Stimulated activated naive B cell treated with anti-CD40 and anti-IgM and Interleukin-4, amounts not matched to agents 10 μg/mL and 1 μg/mL and 100 μg/mL, for 72 hours (primary cell): ENCODE measurements around the gene ELFN1.
A peak's percentile ranks its signal among the peaks of the same experiment; 100 is the strongest.

ENCODE experiments used
- ATAC-seq, 2 donors: fragments of 150-1000 bp; cut with Tn5 transposase; replicated peaks; 2 replicates each; pipeline ENCODE4 v1.10.0; 2021; ENCODE audit warnings: moderate library complexity in 1 of 2
- DNase-seq: peaks from one replicate; pipeline ENCODE4 v3.0.0; 2021
- H3K27ac Mint-ChIP-seq: one replicate; pipeline ENCODE4 v1.8.0; 2022; ENCODE audit warnings: mild to moderate bottlenecking, mixed read lengths
- H3K27me3 Mint-ChIP-seq, 2 donors: one replicate each; pipeline ENCODE4 v1.8.0; 2022; ENCODE audit warnings: mixed read lengths in 2 of 2
- H3K36me3 Mint-ChIP-seq, 2 donors: one replicate each; pipeline ENCODE4 v1.8.0; 2022; ENCODE audit warnings: mixed read lengths in 2 of 2, mild to moderate bottlenecking in 1 of 2
- H3K4me1 Mint-ChIP-seq, 2 donors: one replicate each; pipeline ENCODE4 v1.8.0; 2022; ENCODE audit warnings: mixed read lengths in 2 of 2, mild to moderate bottlenecking in 1 of 2
- H3K4me3 Mint-ChIP-seq, 2 donors: one replicate each; pipeline ENCODE4 v1.8.0; 2022; ENCODE audit warnings: mild to moderate bottlenecking in 2 of 2, mixed read lengths in 2 of 2, moderate library complexity in 1 of 2
- H3K9me3 Mint-ChIP-seq, 2 donors: one replicate each; pipeline ENCODE4 v1.8.0; 2022; ENCODE audit warnings: mixed read lengths in 2 of 2, mild to moderate bottlenecking in 1 of 2

The ELFN1 gene

GRCh38 chr7:1671594-1672451, 1.7 kb downstream of the ELFN1 start:
- Mint-ChIP-seq H3K4me1 (peaks cover 6 to 23% of the 10 kb centered on the region in 2 donors), H3K4me3 (no peak overlapping the region), H3K36me3 (no peaks in the 10 kb centered on the region), H3K27ac (no peak overlapping the region), H3K9me3 (no peaks in the 10 kb centered on the region), H3K27me3 (peaks cover 62 to 79% of the 10 kb centered on the region in 2 donors)
- ATAC-seq (no peak), DNase-seq (no peak)

- no peak overlapping the region for H3K27ac Mint-ChIP-seq
- H3K4me3 Mint-ChIP-seq, result no peak overlapping the region
- H3K36me3 Mint-ChIP-seq, result no peaks in the 10 kb centered on the region
- no peaks in the 10 kb centered on the region for H3K9me3 Mint-ChIP-seq
- H3K27me3 Mint-ChIP-seq, result peaks cover 59 to 81% of the 10 kb centered on the region in 2 donors
- DNase-seq (no peak), ATAC-seq (no peak)
- H3K4me1 Mint-ChIP-seq, result peaks cover 3 to 16% of the 10 kb centered on the region in 2 donors
Observed at GRCh38 chr7:1672851-1673486, 2.9 kb downstream of the ELFN1 start.

GRCh38 chr7:1673581-1674118, 3.6 kb downstream of the ELFN1 start:
- no peak overlapping the region for H3K27ac Mint-ChIP-seq
- H3K36me3 Mint-ChIP-seq, result no peaks in the 10 kb centered on the region
- H3K9me3 Mint-ChIP-seq, result no peaks in the 10 kb centered on the region
- H3K27me3 Mint-ChIP-seq, result peaks cover 52 to 78% of the 10 kb centered on the region in 2 donors
- peaks cover 3 to 10% of the 10 kb centered on the region in 2 donors for H3K4me1 Mint-ChIP-seq
- ATAC-seq (no peak), DNase-seq (no peak)
- no peak overlapping the region for H3K4me3 Mint-ChIP-seq

GRCh38 chr7:1674161-1675035, 4.3 kb downstream of the ELFN1 start:
- no peaks in the 10 kb centered on the region for H3K9me3 Mint-ChIP-seq
- peaks cover 0 to 2% of the 10 kb centered on the region in 2 donors for H3K4me1 Mint-ChIP-seq
- no peak overlapping the region for H3K27ac Mint-ChIP-seq
- H3K36me3 Mint-ChIP-seq, result no peaks in the 10 kb centered on the region
- no peak for ATAC-seq
- H3K27me3 Mint-ChIP-seq, result peaks cover 47 to 78% of the 10 kb centered on the region in 2 donors
- H3K4me3 Mint-ChIP-seq, result no peak overlapping the region
- DNase-seq, result no peak

GRCh38 chr7:1675036-1675671, 5.1 kb downstream of the ELFN1 start:
- Mint-ChIP-seq H3K4me3 (no peak overlapping the region), H3K27ac (no peak overlapping the region), H3K4me1 (no peaks in the 10 kb centered on the region), H3K36me3 (no peaks in the 10 kb centered on the region), H3K27me3 (peaks cover 47 to 83% of the 10 kb centered on the region in 2 donors), H3K9me3 (no peaks in the 10 kb centered on the region)
- ATAC-seq (no peak), DNase-seq (no peak)

DNA sequence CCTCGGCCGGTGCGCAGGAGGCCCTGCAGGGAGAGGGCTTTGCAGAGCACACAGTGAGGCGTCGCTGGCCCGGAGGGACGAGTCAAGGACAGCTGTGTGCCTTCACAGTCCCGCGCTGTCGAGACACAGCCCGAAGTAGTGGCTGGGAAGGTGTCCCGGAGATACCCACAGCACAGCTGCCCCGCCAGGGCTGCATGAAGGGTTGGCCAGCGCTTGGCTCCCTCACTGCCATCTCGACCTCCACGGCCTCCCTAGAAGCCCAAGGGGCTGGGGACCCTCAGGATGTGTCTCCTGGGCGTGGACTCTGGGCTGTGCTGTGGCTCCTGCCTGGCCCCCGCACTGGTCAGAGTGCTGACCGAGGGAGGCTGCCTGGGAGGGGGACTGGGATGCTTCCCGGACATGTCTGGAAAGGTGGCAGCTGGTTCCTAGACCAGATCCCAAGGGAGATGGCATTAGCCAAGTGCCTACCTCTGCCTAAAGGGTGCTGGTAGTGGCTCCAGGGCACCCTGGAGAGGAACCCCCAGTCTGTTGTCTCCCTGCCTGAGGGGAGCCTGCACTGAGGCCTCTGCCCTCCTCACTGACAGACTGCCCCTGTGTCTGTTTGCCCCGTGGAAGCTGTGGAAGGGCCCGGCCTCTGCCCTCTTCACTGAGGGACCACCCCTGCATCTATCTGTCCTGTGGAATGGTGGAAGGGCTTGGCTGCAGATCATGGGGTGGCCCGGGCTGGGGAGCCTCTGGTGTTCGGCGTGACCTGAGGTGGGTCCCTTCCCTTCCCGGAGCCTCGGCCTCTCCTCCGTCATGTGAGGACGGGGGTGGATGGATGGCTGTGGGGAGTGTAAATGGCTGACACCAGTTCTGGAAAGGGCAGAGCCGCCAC, 5.8 kb downstream of the ELFN1 start:
- ATAC-seq (no peak), DNase-seq (no peak)
- Mint-ChIP-seq H3K36me3 (no peaks in the 10 kb centered on the region), H3K9me3 (no peaks in the 10 kb centered on the region), H3K27me3 (peaks cover 45 to 82% of the 10 kb centered on the region in 2 donors), H3K4me1 (no peaks in the 10 kb centered on the region), H3K4me3 (no peak overlapping the region), H3K27ac (no peak overlapping the region)

GRCh38 chr7:1676550-1677078, 6.5 kb downstream of the ELFN1 start:
- H3K27me3 Mint-ChIP-seq, result peaks cover 40 to 75% of the 10 kb centered on the region in 2 donors
- peaks cover 0 to 1% of the 10 kb centered on the region in 2 donors for H3K4me1 Mint-ChIP-seq
- H3K27ac Mint-ChIP-seq, result no peak overlapping the region
- ATAC-seq (no peak), DNase-seq (no peak)
- H3K36me3 Mint-ChIP-seq, result peaks cover 0 to 1% of the 10 kb centered on the region in 2 donors
- H3K9me3 Mint-ChIP-seq, result peaks cover 0 to 2% of the 10 kb centered on the region in 2 donors
- H3K4me3 Mint-ChIP-seq, result no peak overlapping the region

GRCh38 chr7:1677206-1678080, 7.4 kb downstream of the ELFN1 start:
- no peak overlapping the region for H3K4me3 Mint-ChIP-seq
- H3K4me1 Mint-ChIP-seq, result peaks cover 0 to 2% of the 10 kb centered on the region in 2 donors
- no peak for ATAC-seq
- H3K27me3 Mint-ChIP-seq, result peaks cover 37 to 68% of the 10 kb centered on the region in 2 donors
- DNase-seq, result no peak
- H3K36me3 Mint-ChIP-seq, result peaks cover 0 to 6% of the 10 kb centered on the region in 2 donors
- no peak overlapping the region for H3K27ac Mint-ChIP-seq
- peaks cover 0 to 5% of the 10 kb centered on the region in 2 donors for H3K9me3 Mint-ChIP-seq

GRCh38 chr7:1678081-1678543, 8.0 kb downstream of the ELFN1 start:
- H3K27me3 Mint-ChIP-seq, result peaks cover 31 to 61% of the 10 kb centered on the region in 2 donors
- peaks cover 5 to 9% of the 10 kb centered on the region in 2 donors for H3K9me3 Mint-ChIP-seq
- peaks cover 3 to 11% of the 10 kb centered on the region in 2 donors for H3K36me3 Mint-ChIP-seq
- no peak overlapping the region for H3K4me3 Mint-ChIP-seq
- H3K27ac Mint-ChIP-seq, result no peak overlapping the region
- no peak for DNase-seq
- no peak for ATAC-seq
- peaks cover 0 to 2% of the 10 kb centered on the region in 2 donors for H3K4me1 Mint-ChIP-seq

GRCh38 chr7:1678571-1679325, 8.7 kb downstream of the ELFN1 start:
- Mint-ChIP-seq H3K9me3 (peaks cover 5 to 14% of the 10 kb centered on the region in 2 donors), H3K27me3 (peaks cover 27 to 62% of the 10 kb centered on the region in 2 donors), H3K27ac (peak overlapping the region; percentile 51), H3K4me1 (peaks cover 0 to 2% of the 10 kb centered on the region in 2 donors), H3K4me3 (no peak overlapping the region), H3K36me3 (peaks cover 3 to 11% of the 10 kb centered on the region in 2 donors)
- ATAC-seq, result no peak
- DNase-seq, result no peak

DNA sequence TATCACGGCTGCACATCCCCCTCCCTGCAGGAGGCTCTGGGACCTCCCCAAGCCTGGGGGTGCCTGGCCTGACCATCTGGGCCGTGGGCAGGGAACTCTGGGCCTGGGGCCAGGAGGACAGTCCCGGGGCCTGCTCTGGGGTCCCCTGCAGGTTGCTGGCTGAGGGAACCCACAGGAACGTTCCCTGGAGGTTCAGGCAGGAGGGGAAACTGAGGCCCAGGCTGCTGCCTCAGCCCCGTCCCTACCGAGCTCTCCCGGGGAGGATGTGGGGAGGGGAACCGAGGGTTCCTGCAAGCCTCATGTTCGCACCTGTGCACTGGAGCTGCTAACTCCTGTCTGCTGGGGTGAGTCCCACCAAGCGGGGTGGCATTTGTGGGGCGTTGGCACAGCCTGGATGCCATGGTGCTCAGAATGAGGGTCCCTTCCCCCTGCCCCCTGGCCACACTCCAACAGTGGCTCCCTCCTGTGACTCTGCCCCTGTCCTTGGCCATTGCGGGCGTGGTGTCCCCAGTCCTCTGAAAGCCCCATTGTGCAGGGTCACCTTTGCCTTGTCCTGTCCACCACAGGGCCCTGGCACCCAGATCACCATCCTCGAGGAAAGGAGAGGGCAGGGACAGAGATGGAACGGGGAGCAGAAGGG, 9.4 kb downstream of the ELFN1 start:
- ATAC-seq (no peak), DNase-seq (no peak)
- Mint-ChIP-seq H3K4me3 (no peak overlapping the region), H3K4me1 (peaks cover 0 to 2% of the 10 kb centered on the region in 2 donors), H3K27me3 (peaks cover 24 to 61% of the 10 kb centered on the region in 2 donors), H3K36me3 (peaks cover 6 to 15% of the 10 kb centered on the region in 2 donors), H3K27ac (no peak overlapping the region), H3K9me3 (peaks cover 9 to 20% of the 10 kb centered on the region in 2 donors)
